SK-N-SH (cell line): ENCODE measurements around the gene ENPP7. TPM values are rescaled to one million over a fixed set of nuclear protein-coding genes. Genes with fewer than 3 reads are reported as not detected.

Experiments used
- CTCF ChIA-PET: fragments of 300-600, 350-600 bp; formaldehyde crosslinking; extraction: SDS; loops from one replicate; lab custom pipeline; 2021; lab: Yijun Ruan, JAX
- POLR2A ChIA-PET: fragments of 350-600 bp; sonication (Branson Sonifier 250); formaldehyde crosslinking; extraction: SDS; loops from one replicate; lab custom pipeline; 2020; ENCODE audit warnings: antibody characterized with exemption, inconsistent platforms; lab: Yijun Ruan, JAX
- DNase-seq: peaks from one replicate; pipeline ENCODE4 v3.0.0; 2012
- H2AFZ ChIP-seq: fragments of 200-600 bp; sonication (generic); 2 replicates; pipeline ENCODE4 v1.8.1; 2016; ENCODE audit warnings: antibody characterized with exemption, mild to moderate bottlenecking, low read depth
- H3F3A ChIP-seq: fragments of 200-600 bp; sonication (generic); replicated peaks from 2 replicates; pipeline ENCODE3; 2016; ENCODE audit warnings: antibody characterized with exemption, mild to moderate bottlenecking; ENCODE audit not compliant: insufficient read depth
- H3K27ac ChIP-seq, 2 experiments: fragments of 200-500 bp in 1 of 2; fragments of 200-600 bp in 1 of 2; sonication (Bioruptor generic) in 1 of 2; sonication (generic), shearing (Covaris generic) in 1 of 2; 2 replicates each; pipeline versions ENCODE4 v1.5.1 to v1.6.1; 2014 to 2016; ENCODE audit warnings: low read depth in 2 of 2, inconsistent platforms in 1 of 2, low read length in 1 of 2, mild to moderate bottlenecking in 1 of 2, mixed read lengths in 1 of 2
- H3K27me3 ChIP-seq: fragments of 200-600 bp; sonication (generic), shearing (Covaris generic); 2 replicates; pipeline ENCODE4 v1.6.1; 2016; ENCODE audit warnings: mixed run types; ENCODE audit not compliant: insufficient read depth
- H3K36me3 ChIP-seq, 2 experiments: fragments of 200-500 bp in 1 of 2; fragments of 200-600 bp in 1 of 2; sonication (Bioruptor generic) in 1 of 2; sonication (generic) in 1 of 2; replicated peaks in 1 of 2; 2 replicates each; pipeline versions ENCODE3 to v1.5.1; 2014 to 2016; ENCODE audit warnings: low read length in 1 of 2, mild to moderate bottlenecking in 1 of 2; ENCODE audit not compliant: insufficient read depth in 2 of 2, control insufficient read depth in 1 of 2
- H3K4me1 ChIP-seq, 2 experiments: fragments of 200-500 bp in 1 of 2; fragments of 200-600 bp in 1 of 2; sonication (Bioruptor generic) in 1 of 2; sonication (generic), shearing (Covaris generic) in 1 of 2; 2 replicates each; pipeline versions ENCODE4 v1.5.1 to v1.6.1; 2014 to 2016; ENCODE audit warnings: low read depth in 1 of 2, low read length in 1 of 2, mixed run types in 1 of 2; ENCODE audit not compliant: insufficient read depth in 2 of 2, control insufficient read depth in 1 of 2
- H3K4me2 ChIP-seq: fragments of 200-600 bp; sonication (generic), shearing (Covaris generic); 2 replicates; pipeline ENCODE4 v1.6.1; 2017; ENCODE audit warnings: mixed run types
- H3K4me3 ChIP-seq, 2 experiments: fragments of 200-500 bp in 1 of 2; fragments of 200-600 bp in 1 of 2; sonication (Bioruptor generic) in 1 of 2; sonication (generic), shearing (Covaris generic) in 1 of 2; 2 replicates each; pipeline versions ENCODE4 v1.5.1 to v1.8.1; 2014 to 2016; ENCODE audit warnings: low read depth in 2 of 2, inconsistent platforms in 1 of 2, low read length in 1 of 2, mild to moderate bottlenecking in 1 of 2, mixed read lengths in 1 of 2, moderate library complexity in 1 of 2
- H3K79me2 ChIP-seq: fragments of 200-600 bp; sonication (generic); 2 replicates; pipeline ENCODE4 v1.8.1; 2017; ENCODE audit warnings: mild to moderate bottlenecking; ENCODE audit not compliant: insufficient read depth
- H3K9ac ChIP-seq: fragments of 200-600 bp; sonication (generic); 2 replicates; pipeline ENCODE4 v1.6.1; 2017; ENCODE audit warnings: mixed run types
- H3K9me2 ChIP-seq: fragments of 200-600 bp; sonication (generic); 2 replicates; pipeline ENCODE4 v1.6.1; 2017; ENCODE audit warnings: mixed run types
- H3K9me3 ChIP-seq: fragments of 200-600 bp; sonication (generic); 2 replicates; pipeline ENCODE4 v1.6.1; 2017; ENCODE audit warnings: mixed run types, mild to moderate bottlenecking, moderate library complexity
- H4K20me1 ChIP-seq: fragments of 200-600 bp; sonication (generic); 2 replicates; pipeline ENCODE4 v1.6.1; 2017; ENCODE audit warnings: mild to moderate bottlenecking, mixed run types; ENCODE audit not compliant: insufficient read depth
- CHD2 ChIP-seq: fragments of 150-350 bp; IDR thresholded peaks from 2 replicates; pipeline ENCODE4 v1.6.1; 2018; ENCODE audit warnings: low read length; ENCODE audit not compliant: partially characterized antibody
- EZH2phosphoT487 ChIP-seq: fragments of 200-600 bp; sonication (generic); IDR thresholded peaks from 2 replicates; pipeline ENCODE4 v1.6.1; 2017; ENCODE audit warnings: low read depth, mixed run types, mild to moderate bottlenecking, antibody characterized with exemption, moderate library complexity, borderline replicate concordance
- FOSL2 ChIP-seq: IDR thresholded peaks from 2 replicates; pipeline ENCODE4 v1.4.0; 2012; ENCODE audit warnings: low read depth, mild to moderate bottlenecking, moderate library complexity, borderline replicate concordance
- GABPA ChIP-seq: IDR thresholded peaks from 2 replicates; pipeline ENCODE4 v1.4.0; 2012; ENCODE audit warnings: low read depth, mild to moderate bottlenecking
- GATA2 ChIP-seq: sonication (generic); formaldehyde crosslinking; IDR thresholded peaks from 2 replicates; pipeline ENCODE4 v1.5.0; 2020; ENCODE audit warnings: mild to moderate bottlenecking, missing genetic modification reagents
- JUND ChIP-seq: IDR thresholded peaks from 2 replicates; pipeline ENCODE4 v1.4.0; 2012
- MEF2A ChIP-seq: IDR thresholded peaks from 2 replicates; pipeline ENCODE4 v1.4.0; 2012; ENCODE audit warnings: low read depth, borderline replicate concordance
- NFIC ChIP-seq: IDR thresholded peaks from 2 replicates; pipeline ENCODE4 v1.4.0; 2012; ENCODE audit warnings: borderline replicate concordance
- RCOR1 ChIP-seq: fragments of 150-350 bp; IDR thresholded peaks from 2 replicates; pipeline ENCODE4 v1.6.1; 2017; ENCODE audit warnings: antibody characterized with exemption, low read length
- RFX5 ChIP-seq: IDR thresholded peaks from 2 replicates; pipeline ENCODE4 v1.6.1; 2012; ENCODE audit warnings: mild to moderate bottlenecking, improper control_type of control experiment, low read length
- RXRA ChIP-seq: IDR thresholded peaks from 2 replicates; pipeline ENCODE4 v1.4.0; 2012; ENCODE audit warnings: low read depth, mild to moderate bottlenecking, borderline replicate concordance
- SMC3 ChIP-seq: IDR thresholded peaks from 2 replicates; pipeline ENCODE4 v1.6.1; 2012; ENCODE audit warnings: low read depth, low read length, improper control_type of control experiment
- YY1 ChIP-seq: IDR thresholded peaks from 2 replicates; pipeline ENCODE4 v1.4.0; 2012; ENCODE audit warnings: low read depth, mild to moderate bottlenecking
- WGBS: methylation state at CpG from one replicate; pipeline ENCODE4 v1.1.6; 2017; ENCODE audit warnings: low lambda C conversion rate; 5-methylcytosine and 5-hydroxymethylcytosine counted together
- polyA plus RNA-seq, 3 experiments: library from polyadenylated mRNA; depleted of rRNA; stranded (reverse); fragments of >200 nt; gene quantifications; 2 replicates each; pipeline ENCODE4 v1.2.3, GENCODE V29; 2012
- TF ChIP-seq, protein P1 (sequence below): IDR thresholded peaks from 2 replicates; pipeline ENCODE4; 2012
- TF ChIP-seq, protein P2 (sequence below): fragments of 150-350 bp; IDR thresholded peaks from 2 replicates; pipeline ENCODE4 v1.6.1; 2017; ENCODE audit warnings: antibody characterized with exemption, low read length, low read depth, borderline replicate concordance
- TF ChIP-seq, protein P3 (sequence below): fragments of 200-600 bp; sonication (generic); IDR thresholded peaks from 2 replicates; pipeline ENCODE4 v1.6.1; 2017; ENCODE audit warnings: antibody characterized with exemption, mild to moderate bottlenecking, moderate library complexity
- TF ChIP-seq, protein P4 (sequence below): IDR thresholded peaks from 2 replicates; pipeline ENCODE4 v1.4.0; 2012; ENCODE audit warnings: low read depth, borderline replicate concordance

The ENPP7 gene
- polyA plus RNA-seq, 1 of the 3 experiments (the other 2 are of a cell fraction), result not detected

DNA sequence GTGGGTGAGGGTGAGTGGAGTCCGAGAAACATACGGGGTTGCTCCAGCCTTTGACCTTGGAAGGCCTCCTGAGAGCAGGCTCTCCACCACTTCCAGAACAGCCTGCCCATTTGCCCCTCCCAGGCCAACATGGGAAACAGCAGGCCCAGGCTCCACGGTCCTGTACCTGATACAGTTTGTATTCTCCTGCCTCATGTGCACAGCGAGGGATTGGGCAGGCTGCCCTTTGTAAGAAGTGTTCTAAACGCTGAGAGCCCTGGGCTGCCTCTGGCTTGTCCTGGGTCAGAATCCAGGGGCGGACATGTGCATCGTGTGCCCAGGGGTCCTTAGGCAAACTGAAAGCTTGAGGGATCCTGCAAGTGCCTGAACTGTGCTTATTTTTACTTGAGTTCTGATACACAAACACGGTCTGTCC, 43.8 kb downstream of the ENPP7 start:
- TF ChIP-seq RCOR1 (no peak), GABPA (no peak), FOSL2 (no peak), SMC3 (no peak), MEF2A (no peak), GATA2 (CRISPR knock-in tag) (no peak), NFIC (no peak), EZH2phosphoT487 (no peak), RFX5 (no peak), JUND (no peak), CHD2 (no peak), YY1 (no peak), RXRA (no peak)
- TF ChIP-seq, protein P1, sequence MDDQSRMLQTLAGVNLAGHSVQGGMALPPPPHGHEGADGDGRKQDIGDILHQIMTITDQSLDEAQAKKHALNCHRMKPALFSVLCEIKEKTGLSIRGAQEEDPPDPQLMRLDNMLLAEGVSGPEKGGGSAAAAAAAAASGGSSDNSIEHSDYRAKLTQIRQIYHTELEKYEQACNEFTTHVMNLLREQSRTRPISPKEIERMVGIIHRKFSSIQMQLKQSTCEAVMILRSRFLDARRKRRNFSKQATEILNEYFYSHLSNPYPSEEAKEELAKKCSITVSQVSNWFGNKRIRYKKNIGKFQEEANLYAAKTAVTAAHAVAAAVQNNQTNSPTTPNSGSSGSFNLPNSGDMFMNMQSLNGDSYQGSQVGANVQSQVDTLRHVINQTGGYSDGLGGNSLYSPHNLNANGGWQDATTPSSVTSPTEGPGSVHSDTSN, result no peak
- TF ChIP-seq, protein P2, sequence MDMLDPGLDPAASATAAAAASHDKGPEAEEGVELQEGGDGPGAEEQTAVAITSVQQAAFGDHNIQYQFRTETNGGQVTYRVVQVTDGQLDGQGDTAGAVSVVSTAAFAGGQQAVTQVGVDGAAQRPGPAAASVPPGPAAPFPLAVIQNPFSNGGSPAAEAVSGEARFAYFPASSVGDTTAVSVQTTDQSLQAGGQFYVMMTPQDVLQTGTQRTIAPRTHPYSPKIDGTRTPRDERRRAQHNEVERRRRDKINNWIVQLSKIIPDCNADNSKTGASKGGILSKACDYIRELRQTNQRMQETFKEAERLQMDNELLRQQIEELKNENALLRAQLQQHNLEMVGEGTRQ, result no peak
- TF ChIP-seq, protein P3, sequence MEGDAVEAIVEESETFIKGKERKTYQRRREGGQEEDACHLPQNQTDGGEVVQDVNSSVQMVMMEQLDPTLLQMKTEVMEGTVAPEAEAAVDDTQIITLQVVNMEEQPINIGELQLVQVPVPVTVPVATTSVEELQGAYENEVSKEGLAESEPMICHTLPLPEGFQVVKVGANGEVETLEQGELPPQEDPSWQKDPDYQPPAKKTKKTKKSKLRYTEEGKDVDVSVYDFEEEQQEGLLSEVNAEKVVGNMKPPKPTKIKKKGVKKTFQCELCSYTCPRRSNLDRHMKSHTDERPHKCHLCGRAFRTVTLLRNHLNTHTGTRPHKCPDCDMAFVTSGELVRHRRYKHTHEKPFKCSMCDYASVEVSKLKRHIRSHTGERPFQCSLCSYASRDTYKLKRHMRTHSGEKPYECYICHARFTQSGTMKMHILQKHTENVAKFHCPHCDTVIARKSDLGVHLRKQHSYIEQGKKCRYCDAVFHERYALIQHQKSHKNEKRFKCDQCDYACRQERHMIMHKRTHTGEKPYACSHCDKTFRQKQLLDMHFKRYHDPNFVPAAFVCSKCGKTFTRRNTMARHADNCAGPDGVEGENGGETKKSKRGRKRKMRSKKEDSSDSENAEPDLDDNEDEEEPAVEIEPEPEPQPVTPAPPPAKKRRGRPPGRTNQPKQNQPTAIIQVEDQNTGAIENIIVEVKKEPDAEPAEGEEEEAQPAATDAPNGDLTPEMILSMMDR, result no peak
- TF ChIP-seq, protein P4, sequence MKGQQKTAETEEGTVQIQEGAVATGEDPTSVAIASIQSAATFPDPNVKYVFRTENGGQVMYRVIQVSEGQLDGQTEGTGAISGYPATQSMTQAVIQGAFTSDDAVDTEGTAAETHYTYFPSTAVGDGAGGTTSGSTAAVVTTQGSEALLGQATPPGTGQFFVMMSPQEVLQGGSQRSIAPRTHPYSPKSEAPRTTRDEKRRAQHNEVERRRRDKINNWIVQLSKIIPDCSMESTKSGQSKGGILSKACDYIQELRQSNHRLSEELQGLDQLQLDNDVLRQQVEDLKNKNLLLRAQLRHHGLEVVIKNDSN, result no peak
- Histone ChIP-seq H4K20me1 (peaks cover 5% of the 10 kb centered on the region; the same call in 1 of the 2 replicates), H3F3A (peaks cover 11% of the 10 kb centered on the region), H3K4me3 (no peak overlapping the region), H3K9ac (no peak overlapping the region), H3K9me2 (no peaks in the 10 kb centered on the region), H3K9me3 (no peaks in the 10 kb centered on the region), H3K4me2 (no peak overlapping the region), H3K27ac (no peak overlapping the region), H2AFZ (no peak overlapping the region), H3K79me2 (peaks cover 14% of the 10 kb centered on the region), H3K4me1 (peaks cover 0 to 12% of the 10 kb centered on the region in 2 experiments; a peak in 3 of 4 replicates), H3K36me3 (peaks cover 0 to under 1% of the 10 kb centered on the region in 2 experiments), H3K27me3 (peaks cover 27% of the 10 kb centered on the region)
- DNase-seq, result no peak
- ChIA-PET POLR2A (no interaction called here), CTCF (interaction anchor here (0.8 to 6.6 kb wide), 9 partner anchors 12 to 216 kb away, joined by 3 to 82 read pairs (median 5); partner anchors contain the start of gene CBX4)
- 83% methylated on average over 8 of the region's 8 CpGs for WGBS
